Activated naive CD4-positive, alpha-beta T cell treated with anti-CD3 and anti-CD28 coated beads, Interleukin-2, amount 50 U/mL, for 72 hours (primary cell): ENCODE results near the gene SOD2. TPM values are rescaled to one million over a fixed set of nuclear protein-coding genes. Genes with fewer than 3 reads are reported as not detected.
"Not testable (repeated sequence)": the region's sequence is repeated elsewhere in the genome, so short reads cannot be mapped to it uniquely, and the experiment has no call there.

ENCODE experiments used
- ATAC-seq, 2 donors: fragments of 150-1000 bp; cut with Tn5 transposase; 2 replicates each; pipeline ENCODE4 v1.10.0; 2021; ENCODE audit warnings: mild to moderate bottlenecking in 2 of 2, moderate library complexity in 2 of 2
- DNase-seq, 2 donors: peaks; one replicate each; pipeline ENCODE4 v3.0.0; 2021 to 2022; ENCODE audit warnings: low spot score in 2 of 2
- H3K27ac Mint-ChIP-seq, 2 donors: one replicate each; pipeline ENCODE4 v1.8.0; 2022; ENCODE audit warnings: mild to moderate bottlenecking in 2 of 2, mixed read lengths in 2 of 2
- H3K36me3 Mint-ChIP-seq, 2 donors: one replicate each; pipeline ENCODE4 v1.8.0; 2022; ENCODE audit warnings: mixed read lengths in 2 of 2
- H3K9me3 Mint-ChIP-seq, 2 donors: one replicate each; pipeline ENCODE4 v1.8.0; 2022; ENCODE audit warnings: mixed read lengths in 2 of 2
- total RNA-seq, 2 donors: library from RNA; stranded (reverse); gene quantifications; one replicate each; pipeline ENCODE4 v1.2.3, GENCODE V29; 2022

The SOD2 gene
- total RNA-seq, 2 donors from 2014 or later, result 154 to 182 TPM

- peak overlapping the region; percentile 93 to 95 for H3K27ac Mint-ChIP-seq
- no peaks in the 10 kb centered on the region for H3K9me3 Mint-ChIP-seq
- peaks cover 31 to 34% of the 10 kb centered on the region in 2 donors for H3K36me3 Mint-ChIP-seq
- ATAC-seq, result peak; percentile 46 to 49
- peak in 1 of 2 donors; percentile 59 for DNase-seq
These were observed 526 bp downstream of the SOD2 start for GRCh38 chr6:159692303-159693127.

DNA sequence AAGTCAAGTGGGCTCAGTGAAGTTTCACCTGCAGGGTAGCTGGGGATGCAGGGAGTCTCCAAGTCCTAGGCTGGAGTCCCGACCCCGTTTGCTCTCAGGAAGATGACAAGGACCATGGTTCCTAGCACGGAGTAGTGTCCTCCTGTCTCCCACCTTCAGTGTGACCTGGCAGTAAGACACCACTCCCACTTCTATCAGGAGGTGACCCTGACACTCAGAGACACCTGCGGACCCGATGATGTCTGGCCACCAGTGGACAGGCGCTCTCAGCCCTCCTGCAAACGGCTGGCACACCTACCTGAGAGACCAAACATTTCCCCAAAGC, 1.1 kb downstream of the SOD2 start:
- ATAC-seq (no peak), DNase-seq (no peak)
- Mint-ChIP-seq H3K27ac (peak overlapping the region; percentile 93 to 95), H3K9me3 (no peaks in the 10 kb centered on the region), H3K36me3 (peaks cover 31 to 40% of the 10 kb centered on the region in 2 donors)

DNA sequence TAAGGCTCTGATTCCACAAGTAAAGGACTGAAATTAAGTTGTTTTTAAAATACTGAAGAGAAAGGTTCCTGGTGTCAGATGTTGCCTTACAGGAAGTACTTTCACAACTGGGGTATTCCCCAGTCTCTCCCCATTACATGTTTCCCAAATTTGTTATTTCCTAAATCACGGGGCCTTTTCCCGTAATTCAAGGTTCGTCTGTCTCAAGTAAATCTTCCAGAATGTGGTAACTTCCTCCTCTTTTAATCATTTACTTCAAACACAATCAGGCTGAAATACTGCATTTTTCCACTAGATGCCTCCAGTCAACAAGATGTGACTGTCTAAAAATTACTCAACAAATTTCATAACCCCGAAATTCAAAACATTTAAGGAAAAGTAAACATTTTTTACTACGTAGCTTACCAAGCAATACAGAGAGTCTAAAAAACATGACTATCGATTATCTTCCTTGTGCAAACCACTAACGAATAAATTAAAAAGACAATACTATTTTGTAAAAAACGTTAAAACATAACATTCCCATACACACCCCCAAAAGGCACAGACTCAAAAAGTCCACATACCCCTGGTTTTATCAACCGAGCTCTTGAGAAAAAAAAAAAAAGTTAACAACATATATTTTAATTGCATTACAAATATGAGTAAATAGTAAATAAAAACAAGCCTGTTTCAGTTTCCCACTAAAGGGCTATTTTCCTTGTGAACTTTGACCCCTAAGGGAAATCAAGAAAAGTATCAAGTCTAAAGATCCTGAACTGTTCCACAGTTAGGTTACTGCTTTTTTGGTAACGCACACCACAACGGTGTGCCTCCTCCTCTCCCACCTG, 1.7 kb downstream of the SOD2 start:
- no peaks in the 10 kb centered on the region for H3K9me3 Mint-ChIP-seq
- DNase-seq (no peak), ATAC-seq (no peak)
- H3K36me3 Mint-ChIP-seq, result peaks cover 31 to 45% of the 10 kb centered on the region in 2 donors
- H3K27ac Mint-ChIP-seq, result peak overlapping the region; percentile 93 to 95

DNA sequence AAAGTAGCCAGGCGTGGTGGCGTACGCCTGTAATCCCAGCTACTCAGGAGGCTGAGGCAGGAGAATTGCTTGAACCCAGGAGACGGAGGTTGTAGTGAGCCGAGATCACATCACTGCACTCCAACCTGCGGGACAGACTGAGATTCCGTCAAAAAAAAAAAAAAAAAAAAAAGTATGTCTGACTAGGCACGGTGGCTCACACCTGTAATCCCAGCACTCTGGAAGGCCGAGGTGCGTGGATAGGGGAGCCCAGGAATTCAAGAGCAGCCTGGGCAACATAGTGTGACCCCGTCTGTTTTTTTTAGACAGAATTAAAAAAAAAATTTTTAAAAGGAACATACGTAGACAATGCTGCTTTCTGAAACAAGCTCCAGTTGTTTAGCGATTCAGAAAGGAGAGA, 2.9 kb downstream of the SOD2 start:
- peak overlapping the region; percentile 7 to 14 for H3K27ac Mint-ChIP-seq
- ATAC-seq, H3K9me3 Mint-ChIP-seq, DNase-seq: not testable (repeated sequence)
- peaks cover 36 to 56% of the 10 kb centered on the region in 2 donors for H3K36me3 Mint-ChIP-seq

DNA sequence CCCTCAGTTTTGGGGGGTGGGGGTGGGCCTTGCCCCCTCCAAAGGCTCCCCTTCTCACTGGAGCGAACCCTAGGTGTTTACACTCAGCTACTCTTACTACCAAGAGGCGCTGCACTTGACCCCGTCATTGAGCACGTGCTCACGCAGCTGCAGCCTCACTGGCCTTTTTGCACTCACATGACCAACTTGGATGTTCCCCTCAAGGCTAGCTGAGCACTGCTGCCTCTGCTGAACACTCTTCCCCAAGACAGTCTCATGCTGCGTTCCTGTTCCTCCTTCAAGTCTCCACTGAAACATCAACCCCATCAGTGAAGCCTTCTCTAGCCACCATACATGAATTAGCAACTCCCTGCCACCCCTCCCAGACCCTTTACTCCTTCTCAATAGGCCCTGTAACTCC, 4.0 kb downstream of the SOD2 start:
- Mint-ChIP-seq H3K36me3 (peaks cover 36 to 61% of the 10 kb centered on the region in 2 donors), H3K9me3 (no peaks in the 10 kb centered on the region), H3K27ac (peak overlapping the region; percentile 7 to 27)
- no peak for ATAC-seq
- DNase-seq, result no peak

- Mint-ChIP-seq H3K36me3 (peaks cover 36 to 61% of the 10 kb centered on the region in 2 donors), H3K27ac (peak overlapping the region; percentile 0 to 7)
- ATAC-seq, result no peak
These were observed 4.7 kb downstream of the SOD2 start for GRCh38 chr6:159688266-159688905.

GRCh38 chr6:159687341-159687740, 5.7 kb downstream of the SOD2 start:
- peak overlapping the region in 1 of 2 donors; percentile 45 for H3K27ac Mint-ChIP-seq
- no peak for DNase-seq
- H3K9me3 Mint-ChIP-seq, result no peaks in the 10 kb centered on the region
- H3K36me3 Mint-ChIP-seq, result peaks cover 33 to 60% of the 10 kb centered on the region in 2 donors
- ATAC-seq, result no peak

More at GRCh38 chr6:159688266-159688905, 4.7 kb downstream of the SOD2 start:
- H3K9me3 Mint-ChIP-seq, result no peaks in the 10 kb centered on the region
- DNase-seq, result no peak

DNA sequence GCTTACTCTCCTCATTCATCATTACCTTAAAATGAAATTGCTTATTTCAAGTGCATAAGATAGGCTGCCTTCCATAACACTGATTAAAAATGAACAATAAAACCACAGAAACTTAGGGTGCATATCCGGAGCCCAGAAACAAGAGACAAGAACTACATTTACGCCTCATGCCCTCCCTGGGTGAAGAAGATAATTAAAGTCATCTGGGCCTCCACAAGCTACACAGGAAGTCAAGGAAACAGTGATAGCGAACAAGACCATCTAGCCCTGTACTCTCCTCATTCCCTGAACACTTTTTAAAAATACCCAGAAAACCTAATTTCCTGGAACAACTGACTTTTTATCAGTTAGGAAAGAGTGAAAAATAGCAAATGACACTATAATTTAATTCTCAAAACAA, 6.3 kb downstream of the SOD2 start:
- Mint-ChIP-seq H3K36me3 (peaks cover 26 to 56% of the 10 kb centered on the region in 2 donors), H3K27ac (peak overlapping the region in 1 of 2 donors; percentile 45), H3K9me3 (no peaks in the 10 kb centered on the region)
- ATAC-seq, result peak in 1 of 2 donors; percentile 44
- no peak for DNase-seq

DNA sequence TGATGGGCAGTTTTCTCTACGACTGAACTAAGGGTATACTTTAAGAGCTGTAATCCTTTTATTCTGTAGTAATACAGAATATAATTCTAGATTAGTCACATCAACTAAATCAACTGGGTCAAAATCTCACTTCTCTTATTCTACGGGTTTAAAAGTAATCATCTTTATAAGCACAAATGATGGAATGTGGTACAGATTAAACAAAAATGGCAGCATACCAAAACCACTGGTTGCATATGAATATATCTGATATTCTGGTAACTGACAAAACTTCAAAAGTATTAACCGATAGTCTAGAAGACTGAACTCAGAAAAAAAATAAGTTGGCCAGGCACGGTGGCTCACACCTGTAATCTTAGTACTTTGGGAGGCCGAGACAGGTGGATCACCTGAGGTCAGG, 7.0 kb downstream of the SOD2 start:
- no peaks in the 10 kb centered on the region for H3K9me3 Mint-ChIP-seq
- ATAC-seq (no peak), DNase-seq (no peak)
- H3K36me3 Mint-ChIP-seq, result peaks cover 21 to 56% of the 10 kb centered on the region in 2 donors
- peak overlapping the region in 1 of 2 donors; percentile 85 for H3K27ac Mint-ChIP-seq

DNA sequence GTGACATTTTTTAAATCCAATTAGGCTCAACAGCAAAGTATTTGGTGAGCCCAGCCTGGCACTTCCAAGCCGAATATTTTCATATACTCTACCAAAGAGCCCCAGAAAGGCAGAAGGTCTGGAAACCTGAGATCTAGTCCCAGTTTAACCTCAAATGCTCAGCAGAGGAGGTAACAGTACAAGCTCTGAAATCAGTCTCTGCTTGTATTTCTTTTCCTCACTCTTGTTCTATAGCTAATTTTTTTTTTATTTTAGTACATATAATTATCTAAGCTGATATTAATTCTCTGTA, 9.1 kb downstream of the SOD2 start:
- Mint-ChIP-seq H3K27ac (no peak overlapping the region), H3K9me3 (no peaks in the 10 kb centered on the region), H3K36me3 (peaks cover 12 to 47% of the 10 kb centered on the region in 2 donors)
- ATAC-seq (no peak), DNase-seq (no peak)

DNA sequence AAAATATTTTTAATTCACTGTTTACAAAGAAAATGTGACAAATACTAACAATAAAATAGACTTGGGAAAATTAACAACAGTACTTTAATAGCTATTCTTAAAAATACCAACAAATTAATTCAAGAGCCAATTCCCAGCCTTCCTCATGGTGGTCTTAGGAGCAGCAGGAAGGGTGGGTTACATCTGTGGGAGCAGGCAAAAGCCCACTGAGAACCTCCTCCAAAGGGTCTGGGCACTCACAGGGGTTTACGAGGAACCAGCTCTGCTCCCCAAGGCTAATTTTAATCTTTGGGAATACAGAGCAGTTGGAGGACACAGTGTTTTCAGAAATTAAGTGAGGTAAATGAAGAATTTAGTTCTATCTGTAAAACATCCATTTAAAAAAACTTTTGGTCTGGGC, 10.2 kb downstream of the SOD2 start:
- peaks cover 6 to 39% of the 10 kb centered on the region in 2 donors for H3K36me3 Mint-ChIP-seq
- H3K27ac Mint-ChIP-seq, result peak overlapping the region in 1 of 2 donors; percentile 68
- DNase-seq, result no peak

GRCh38 chr6:159682295-159682694, 10.7 kb downstream of the SOD2 start:
- ATAC-seq, result peak in 1 of 2 donors; percentile 55
- Mint-ChIP-seq H3K36me3 (peaks cover 6 to 35% of the 10 kb centered on the region in 2 donors), H3K27ac (peak overlapping the region in 1 of 2 donors; percentile 5), H3K9me3 (no peaks in the 10 kb centered on the region)
- no peak for DNase-seq

More for the DNA sequence above, 10.2 kb downstream of the SOD2 start:
- H3K9me3 Mint-ChIP-seq, result no peaks in the 10 kb centered on the region
- no peak for ATAC-seq

DNA sequence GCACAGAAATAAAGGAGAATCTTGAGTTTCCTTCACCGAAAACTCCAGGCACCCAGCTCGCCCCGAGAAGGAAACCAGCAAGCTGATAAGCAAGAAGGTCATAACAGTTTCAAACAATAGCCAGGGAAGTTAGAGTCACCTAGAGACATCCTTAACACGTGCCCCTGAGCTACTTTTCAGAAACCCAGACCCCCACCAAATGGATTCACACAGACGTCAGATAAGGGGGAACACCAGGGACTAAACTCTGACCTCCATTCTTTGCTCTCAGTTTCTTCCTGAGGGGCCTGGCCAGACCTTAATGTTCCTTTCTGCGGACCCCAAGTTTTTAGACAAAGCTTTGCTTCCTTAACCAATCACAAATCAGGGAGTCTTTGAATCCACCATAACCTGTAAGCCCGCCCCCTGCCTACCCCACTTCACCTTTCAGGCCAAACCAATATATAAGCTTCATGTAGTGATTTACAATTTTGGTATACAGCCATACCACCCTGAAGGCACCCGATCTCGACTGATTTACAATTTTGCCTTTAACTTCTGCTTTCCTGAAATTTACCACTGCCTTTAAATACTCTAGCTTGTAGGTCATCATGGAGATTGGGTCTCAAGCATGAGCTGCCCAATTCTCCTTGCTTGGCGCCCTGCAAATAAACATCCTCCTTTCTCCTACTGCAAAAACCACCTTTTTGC, 11.7 kb downstream of the SOD2 start:
- Mint-ChIP-seq H3K36me3 (peaks cover 6 to 33% of the 10 kb centered on the region in 2 donors), H3K9me3 (peaks cover 0 to 5% of the 10 kb centered on the region in 2 donors), H3K27ac (peak overlapping the region in 1 of 2 donors; percentile 1)
- ATAC-seq (no peak), DNase-seq (no peak)

DNA sequence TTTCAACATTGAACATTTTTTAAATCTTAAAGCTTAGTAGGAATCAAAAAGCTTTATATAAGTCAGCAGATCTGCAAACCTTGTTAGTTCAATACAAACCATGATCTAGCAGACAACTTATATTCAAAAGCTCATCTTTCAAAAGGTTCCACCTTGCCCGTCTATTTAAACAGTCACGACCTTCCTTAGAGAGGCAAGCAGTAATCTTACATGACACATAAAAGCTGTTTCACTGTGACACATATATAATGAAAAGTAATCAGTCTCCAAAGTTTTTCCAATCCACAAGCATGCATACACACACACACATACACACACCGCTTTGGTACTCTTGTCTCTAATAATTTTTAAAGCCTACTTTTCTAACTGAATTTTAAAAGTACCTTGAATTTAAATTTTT, 12.9 kb downstream of the SOD2 start:
- Mint-ChIP-seq H3K9me3 (peaks cover 0 to 5% of the 10 kb centered on the region in 2 donors), H3K27ac (peak overlapping the region; percentile 84 to 92), H3K36me3 (peaks cover 0 to 34% of the 10 kb centered on the region in 2 donors)
- DNase-seq, result no peak
- ATAC-seq, result peak; percentile 70 to 80

DNA sequence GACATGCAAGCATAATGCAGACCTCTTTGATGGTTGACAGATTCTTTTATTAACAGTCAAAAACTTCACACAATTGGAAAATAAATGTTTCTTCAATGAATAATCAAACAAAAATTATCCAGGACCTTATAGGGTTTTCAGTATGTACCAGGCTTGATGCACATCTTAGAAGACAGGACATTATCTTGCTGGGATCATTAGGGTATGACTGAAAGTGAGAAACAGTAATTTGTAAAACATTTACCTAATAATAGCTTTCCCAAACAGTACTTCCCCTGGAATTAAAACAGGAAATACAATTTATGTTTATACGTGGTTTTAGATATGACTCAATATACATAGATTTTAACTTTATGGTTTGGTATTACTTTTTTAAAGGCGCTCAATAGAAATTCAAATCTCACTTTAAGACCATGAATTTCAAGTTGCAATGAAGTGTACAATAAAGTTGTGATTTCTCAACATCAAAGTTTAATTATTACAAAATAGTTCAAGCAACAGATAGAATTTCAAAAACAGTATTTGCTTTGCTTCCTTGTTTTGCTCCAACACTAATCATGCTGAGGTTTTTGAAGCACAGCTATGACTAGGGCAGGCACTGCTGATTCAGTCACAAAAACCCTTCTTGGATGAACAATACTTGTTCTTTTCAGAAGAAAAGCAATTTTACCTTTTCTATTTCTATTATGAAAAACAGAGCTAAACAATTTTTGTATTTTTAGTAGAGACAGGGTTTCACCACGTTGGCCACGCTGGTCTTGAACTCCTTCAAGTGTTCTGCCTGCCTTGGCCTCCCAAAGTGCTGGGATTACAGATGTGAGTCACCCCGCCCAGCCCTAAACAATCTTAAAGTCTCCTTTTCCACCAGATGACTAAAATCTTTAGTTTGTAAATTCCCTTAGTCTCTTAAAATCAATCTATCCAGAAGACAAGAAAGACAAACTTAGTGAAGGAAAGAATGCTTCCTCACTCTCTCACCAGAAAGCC, 13.7 kb downstream of the SOD2 start:
- H3K36me3 Mint-ChIP-seq, result peaks cover 0 to 33% of the 10 kb centered on the region in 2 donors
- ATAC-seq (peak; percentile 80 to 83), DNase-seq (peak in 1 of 2 donors; percentile 40)
- H3K9me3 Mint-ChIP-seq, result peaks cover 0 to 5% of the 10 kb centered on the region in 2 donors
- peak overlapping the region; percentile 84 to 92 for H3K27ac Mint-ChIP-seq
